HepG2 (cell line): Measurements from ENCODE around the gene CHN2. TPM values are rescaled to one million over a fixed set of nuclear protein-coding genes. Genes with fewer than 3 reads are reported as not detected.

ENCODE experiments used
- ETV6 ChIP-seq: sonication (generic); formaldehyde crosslinking; conservative IDR thresholded peaks from 2 replicates; pipeline ENCODE4 v1.4.0; 2020; ENCODE audit warnings: missing genetic modification reagents
- HCFC1 ChIP-seq: fragments of 150-350 bp; IDR thresholded peaks from 2 replicates; pipeline ENCODE4 v1.6.1; 2014; ENCODE audit warnings: low read depth, low read length
- MIER3 ChIP-seq: IDR thresholded peaks from 2 replicates; pipeline ENCODE4 v1.6.1; 2016; ENCODE audit warnings: missing compliant biosample characterization, borderline replicate concordance
- MYC ChIP-seq: sonication (generic); formaldehyde crosslinking; IDR thresholded peaks from 2 replicates; pipeline ENCODE4 v1.9.0; 2021; ENCODE audit warnings: missing genetic modification reagents, borderline replicate concordance
- PLSCR1 ChIP-seq: sonication (generic); formaldehyde crosslinking; IDR thresholded peaks from 2 replicates; pipeline ENCODE4 v1.5.0; 2020; ENCODE audit warnings: missing genetic modification reagents, mild to moderate bottlenecking, borderline replicate concordance
- RAD51 ChIP-seq: fragments of 450-650 bp; IDR thresholded peaks from 2 replicates; pipeline ENCODE4 v1.6.1; 2016; ENCODE audit warnings: borderline replicate concordance
- RBAK ChIP-seq: sonication (generic); formaldehyde crosslinking; IDR thresholded peaks from 2 replicates; pipeline ENCODE4 v1.5.1; 2020; ENCODE audit warnings: mild to moderate bottlenecking, missing genetic modification reagents
- SALL2 ChIP-seq: sonication (generic); formaldehyde crosslinking; IDR thresholded peaks from 2 replicates; pipeline ENCODE4 v1.8.1; 2023; ENCODE audit warnings: mild to moderate bottlenecking, missing genetic modification reagents, inconsistent platforms
- THYN1 ChIP-seq: sonication (generic); formaldehyde crosslinking; IDR thresholded peaks from 2 replicates; pipeline ENCODE4 v1.8.1; 2023; ENCODE audit warnings: low read depth, mild to moderate bottlenecking, moderate library complexity, missing genetic modification reagents, borderline replicate concordance
- ZNF10 ChIP-seq: sonication (generic); formaldehyde crosslinking; IDR thresholded peaks from 2 replicates; pipeline ENCODE4 v1.4.0; 2020; ENCODE audit warnings: mild to moderate bottlenecking, low read depth, missing genetic modification reagents, borderline replicate concordance
- ZNF121 ChIP-seq: sonication (generic); formaldehyde crosslinking; IDR thresholded peaks from 2 replicates; pipeline ENCODE4 v1.5.0; 2020; ENCODE audit warnings: mild to moderate bottlenecking, missing genetic modification reagents
- ZNF282 ChIP-seq: fragments of 450-650 bp; IDR thresholded peaks from 2 replicates; pipeline ENCODE4 v1.6.1; 2018; ENCODE audit not compliant: partially characterized antibody
- ZNF512B ChIP-seq: sonication (generic); formaldehyde crosslinking; IDR thresholded peaks from 2 replicates; pipeline ENCODE4 v1.5.1; 2020; ENCODE audit warnings: missing genetic modification reagents, mild to moderate bottlenecking, borderline replicate concordance
- ZNF792 ChIP-seq: IDR thresholded peaks from 2 replicates; pipeline ENCODE4 v1.6.1; 2016
- ZNF878 ChIP-seq: sonication (generic); formaldehyde crosslinking; IDR thresholded peaks from 2 replicates; pipeline ENCODE4 v1.8.1; 2023; ENCODE audit warnings: mild to moderate bottlenecking, missing genetic modification reagents, moderate library complexity
- polyA plus RNA-seq, 8 experiments: library from polyadenylated mRNA; depleted of rRNA in 3 of 8; stranded (reverse) in 7 of 8; unstranded in 1 of 8; fragments of >200 nt; fragmentation: Illumina TruSeq in 4 of 8; extraction: Trizol in 4 of 8; gene quantifications; 2 replicates each; pipeline versions ENCODE4 v1.2.1 to v1.2.3, GENCODE V29; 2011 to 2016; ENCODE audit warnings: low read depth in 4 of 8, missing spikeins in 1 of 8, mixed read lengths in 1 of 8; ENCODE audit not compliant: insufficient read depth in 1 of 8
- total RNA-seq, 5 experiments: library from RNA; depleted of rRNA; stranded (reverse); fragments of >200 nt; fragmentation: Illumina TruSeq; extraction: Trizol; gene quantifications; 2 replicates each; pipeline ENCODE4 v1.2.3, GENCODE V29; 2016; ENCODE audit warnings: low read depth in 1 of 5
- TF ChIP-seq, protein P1 (sequence below), 2 experiments: sonication (generic) in 1 of 2; formaldehyde crosslinking in 1 of 2; IDR thresholded peaks; 2 replicates each; pipeline versions ENCODE4 v1.4.0 to v1.6.1; 2016 to 2020; ENCODE audit warnings: borderline replicate concordance in 1 of 2, low read depth in 1 of 2, mild to moderate bottlenecking in 1 of 2, missing genetic modification reagents in 1 of 2
- TF ChIP-seq, protein P2 (sequence below): sonication (generic); formaldehyde crosslinking; IDR thresholded peaks from 2 replicates; pipeline ENCODE4 v1.9.0; 2021; ENCODE audit warnings: missing genetic modification reagents, borderline replicate concordance

CHN2 gene
- total and polyA plus RNA-seq, 2 of the 13 experiments (the other 11 are each of a cell fraction or from before 2014, with no cell fraction given) = 23.5 to 30.5 TPM

- TF ChIP-seq, protein P1, sequence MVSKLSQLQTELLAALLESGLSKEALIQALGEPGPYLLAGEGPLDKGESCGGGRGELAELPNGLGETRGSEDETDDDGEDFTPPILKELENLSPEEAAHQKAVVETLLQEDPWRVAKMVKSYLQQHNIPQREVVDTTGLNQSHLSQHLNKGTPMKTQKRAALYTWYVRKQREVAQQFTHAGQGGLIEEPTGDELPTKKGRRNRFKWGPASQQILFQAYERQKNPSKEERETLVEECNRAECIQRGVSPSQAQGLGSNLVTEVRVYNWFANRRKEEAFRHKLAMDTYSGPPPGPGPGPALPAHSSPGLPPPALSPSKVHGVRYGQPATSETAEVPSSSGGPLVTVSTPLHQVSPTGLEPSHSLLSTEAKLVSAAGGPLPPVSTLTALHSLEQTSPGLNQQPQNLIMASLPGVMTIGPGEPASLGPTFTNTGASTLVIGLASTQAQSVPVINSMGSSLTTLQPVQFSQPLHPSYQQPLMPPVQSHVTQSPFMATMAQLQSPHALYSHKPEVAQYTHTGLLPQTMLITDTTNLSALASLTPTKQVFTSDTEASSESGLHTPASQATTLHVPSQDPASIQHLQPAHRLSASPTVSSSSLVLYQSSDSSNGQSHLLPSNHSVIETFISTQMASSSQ (IDR thresholded peaks at IDR 0.05; ENCODE audit: low read depth) = no peak
- TF ChIP-seq, protein P1 (CRISPR knock-in tag; IDR thresholded peaks at IDR 0.05; ENCODE audit: borderline replicate concordance) = peak; percentile 77; the same call in 1 of the 2 replicates
- TF ChIP-seq MYC (CRISPR knock-in tag) = peak; percentile 61; the same call in 1 of the 2 replicates
- peak; percentile 43; the same call in 1 of the 2 replicates for TF ChIP-seq ZNF792 (CRISPR knock-in tag)
- TF ChIP-seq RBAK (CRISPR knock-in tag) = no peak
- no peak for TF ChIP-seq HCFC1
- TF ChIP-seq THYN1 = no peak
- TF ChIP-seq ETV6 (CRISPR knock-in tag) = 0 out of 2 replicates have a peak, but pooled peaks have one; percentile 46
- TF ChIP-seq, protein P2, sequence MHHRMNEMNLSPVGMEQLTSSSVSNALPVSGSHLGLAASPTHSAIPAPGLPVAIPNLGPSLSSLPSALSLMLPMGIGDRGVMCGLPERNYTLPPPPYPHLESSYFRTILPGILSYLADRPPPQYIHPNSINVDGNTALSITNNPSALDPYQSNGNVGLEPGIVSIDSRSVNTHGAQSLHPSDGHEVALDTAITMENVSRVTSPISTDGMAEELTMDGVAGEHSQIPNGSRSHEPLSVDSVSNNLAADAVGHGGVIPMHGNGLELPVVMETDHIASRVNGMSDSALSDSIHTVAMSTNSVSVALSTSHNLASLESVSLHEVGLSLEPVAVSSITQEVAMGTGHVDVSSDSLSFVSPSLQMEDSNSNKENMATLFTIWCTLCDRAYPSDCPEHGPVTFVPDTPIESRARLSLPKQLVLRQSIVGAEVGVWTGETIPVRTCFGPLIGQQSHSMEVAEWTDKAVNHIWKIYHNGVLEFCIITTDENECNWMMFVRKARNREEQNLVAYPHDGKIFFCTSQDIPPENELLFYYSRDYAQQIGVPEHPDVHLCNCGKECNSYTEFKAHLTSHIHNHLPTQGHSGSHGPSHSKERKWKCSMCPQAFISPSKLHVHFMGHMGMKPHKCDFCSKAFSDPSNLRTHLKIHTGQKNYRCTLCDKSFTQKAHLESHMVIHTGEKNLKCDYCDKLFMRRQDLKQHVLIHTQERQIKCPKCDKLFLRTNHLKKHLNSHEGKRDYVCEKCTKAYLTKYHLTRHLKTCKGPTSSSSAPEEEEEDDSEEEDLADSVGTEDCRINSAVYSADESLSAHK (CRISPR knock-in tag) = no peak
- TF ChIP-seq ZNF512B (CRISPR knock-in tag) = no peak
- TF ChIP-seq RAD51 = no peak
- no peak for TF ChIP-seq ZNF10 (CRISPR knock-in tag)
- no peak for TF ChIP-seq SALL2 (CRISPR knock-in tag)
- no peak for TF ChIP-seq ZNF121
- TF ChIP-seq ZNF282 = no peak
- no peak for TF ChIP-seq PLSCR1 (CRISPR knock-in tag)
- TF ChIP-seq ZNF878 (CRISPR knock-in tag) = no peak
- TF ChIP-seq MIER3 (CRISPR knock-in tag) = peak; percentile 64; the same call in 1 of the 2 replicates
Measured at GRCh38 chr7:29208410-29209250, 14.1 kb downstream of the CHN2 start (continued).
